Caco-2 (cell line): ENCODE measurements around the gene DLEC1. TPM values are rescaled to one million over a fixed set of nuclear protein-coding genes. Genes with fewer than 3 reads are reported as not detected.

ENCODE experiments used
- BruUV-seq: library from RNA; stranded (reverse); fragments of 400-500 nt; replicated peaks from 2 replicates; lab custom pipeline; 2021; lab: Mats Ljungman, UMichigan
- CTCF ChIA-PET: fragments of 300-600 bp; sonication (Branson Sonifier 250); formaldehyde crosslinking; loops from one replicate; lab custom pipeline; 2022; ENCODE audit warnings: antibody characterized with exemption; lab: Charles Lee
- POLR2A ChIA-PET: fragments of 300-600 bp; sonication (Branson Sonifier 250); formaldehyde crosslinking; loops from one replicate; lab custom pipeline; 2022; ENCODE audit warnings: antibody characterized with exemption; lab: Charles Lee
- DNase-seq, 2 experiments: peaks; one replicate each; pipeline versions ENCODE4 v3.0.0 to v3.0.0-alpha.2; 2020 to 2022
- H3K27me3 ChIP-seq: replicated peaks from 2 replicates; pipeline ENCODE4 v1.6.0; 2011; ENCODE audit warnings: low read length; ENCODE audit not compliant: control insufficient read depth, insufficient read depth
- H3K36me3 ChIP-seq: 2 replicates; pipeline ENCODE4 v1.5.1; 2011; ENCODE audit warnings: low read length; ENCODE audit not compliant: control insufficient read depth, insufficient read depth
- H3K4me1 ChIP-seq: fragments of 250-450 bp; sonication (Bioruptor Pico); 2 replicates; pipeline ENCODE4 v1.5.1; 2020; ENCODE audit warnings: mild to moderate bottlenecking
- H3K4me3 ChIP-seq: 2 replicates; pipeline ENCODE4 v1.5.1; 2011; ENCODE audit warnings: low read depth, mild to moderate bottlenecking, control low read depth, low read length
- H3K9me3 ChIP-seq: fragments of 250-450 bp; sonication (Bioruptor Pico); 2 replicates; pipeline ENCODE4 v1.5.1; 2020; ENCODE audit warnings: mild to moderate bottlenecking, moderate library complexity
- H3K27ac Mint-ChIP-seq: one replicate; pipeline ENCODE4 v1.8.0; 2022; ENCODE audit warnings: mixed read lengths; ENCODE audit not compliant: unreplicated experiment
- H3K27me3 Mint-ChIP-seq: one replicate; pipeline ENCODE4 v1.8.0; 2022; ENCODE audit warnings: mixed read lengths; ENCODE audit not compliant: insufficient read depth, unreplicated experiment
- H3K36me3 Mint-ChIP-seq: one replicate; pipeline ENCODE4 v1.8.0; 2022; ENCODE audit warnings: mild to moderate bottlenecking, mixed read lengths; ENCODE audit not compliant: insufficient read depth, unreplicated experiment
- H3K4me1 Mint-ChIP-seq: one replicate; pipeline ENCODE4 v1.8.0; 2022; ENCODE audit warnings: low read depth, mixed read lengths; ENCODE audit not compliant: unreplicated experiment
- H3K4me3 Mint-ChIP-seq: one replicate; pipeline ENCODE4 v1.8.0; 2022; ENCODE audit warnings: mild to moderate bottlenecking, moderate library complexity, mixed read lengths; ENCODE audit not compliant: unreplicated experiment
- H3K9me3 Mint-ChIP-seq: one replicate; pipeline ENCODE4 v1.8.0; 2022; ENCODE audit warnings: mixed read lengths; ENCODE audit not compliant: unreplicated experiment
- intact Hi-C: fragments of 100-400 bp; cut with micrococcal nuclease; formaldehyde crosslinking; loops from one replicate; pipeline ENCODE4 v1.10.0; 2022; ENCODE audit not compliant: unreplicated experiment
- total RNA-seq: library from RNA; stranded (reverse); gene quantifications from 2 replicates; pipeline ENCODE4 v1.2.3, GENCODE V29; 2022
- TF ChIP-seq, protein P1 (sequence below), 2 experiments: fragments of 200-600 bp in 1 of 2; IDR thresholded peaks; 1 replicate in 1 of 2; 2 replicates in 1 of 2; pipeline versions ENCODE4 v1.5.1 to v1.8.0; 2011 to 2022; ENCODE audit warnings: antibody characterized with exemption in 1 of 2, control low read depth in 1 of 2, inconsistent platforms in 1 of 2, low read depth in 1 of 2, low read length in 1 of 2, mild to moderate bottlenecking in 1 of 2, moderate library complexity in 1 of 2; ENCODE audit not compliant: insufficient read depth in 1 of 2, severe bottlenecking in 1 of 2, unreplicated experiment in 1 of 2

The DLEC1 gene
- total RNA-seq, 1 experiment from 2014 or later = 0.11 TPM

GRCh38 chr3:38154033-38154494, 115.1 kb downstream of the DLEC1 start:
- no peaks in the 10 kb centered on the region for H3K36me3 Mint-ChIP-seq
- Histone ChIP-seq H3K9me3 (no peaks in the 10 kb centered on the region), H3K27me3 (no peaks in the 10 kb centered on the region), H3K4me1 (peaks cover 15% of the 10 kb centered on the region), H3K36me3 (no peaks in the 10 kb centered on the region), H3K4me3 (no peak overlapping the region)
- no TSS peak for BruUV-seq
- H3K27ac Mint-ChIP-seq = no peak overlapping the region
- CTCF ChIA-PET = interaction anchor here (1.4 kb wide), 1 partner anchor 9 kb away, joined by 4 read pairs; no protein-coding TSS in a partner anchor
- POLR2A ChIA-PET = no interaction called here
- intact Hi-C loops = no loop called here
- H3K9me3 Mint-ChIP-seq = no peaks in the 10 kb centered on the region
- TF ChIP-seq, protein P1, sequence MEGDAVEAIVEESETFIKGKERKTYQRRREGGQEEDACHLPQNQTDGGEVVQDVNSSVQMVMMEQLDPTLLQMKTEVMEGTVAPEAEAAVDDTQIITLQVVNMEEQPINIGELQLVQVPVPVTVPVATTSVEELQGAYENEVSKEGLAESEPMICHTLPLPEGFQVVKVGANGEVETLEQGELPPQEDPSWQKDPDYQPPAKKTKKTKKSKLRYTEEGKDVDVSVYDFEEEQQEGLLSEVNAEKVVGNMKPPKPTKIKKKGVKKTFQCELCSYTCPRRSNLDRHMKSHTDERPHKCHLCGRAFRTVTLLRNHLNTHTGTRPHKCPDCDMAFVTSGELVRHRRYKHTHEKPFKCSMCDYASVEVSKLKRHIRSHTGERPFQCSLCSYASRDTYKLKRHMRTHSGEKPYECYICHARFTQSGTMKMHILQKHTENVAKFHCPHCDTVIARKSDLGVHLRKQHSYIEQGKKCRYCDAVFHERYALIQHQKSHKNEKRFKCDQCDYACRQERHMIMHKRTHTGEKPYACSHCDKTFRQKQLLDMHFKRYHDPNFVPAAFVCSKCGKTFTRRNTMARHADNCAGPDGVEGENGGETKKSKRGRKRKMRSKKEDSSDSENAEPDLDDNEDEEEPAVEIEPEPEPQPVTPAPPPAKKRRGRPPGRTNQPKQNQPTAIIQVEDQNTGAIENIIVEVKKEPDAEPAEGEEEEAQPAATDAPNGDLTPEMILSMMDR (IDR thresholded peaks at IDR 0.05; ENCODE audit: insufficient read depth in 1 of 2, low read depth in 1 of 2, low read length in 1 of 2, severe bottlenecking in 1 of 2, unreplicated experiment in 1 of 2) = no peak
- H3K27me3 Mint-ChIP-seq = no peaks in the 10 kb centered on the region
- peak in 1 of 2 experiments; percentile 19 for DNase-seq
- H3K4me1 Mint-ChIP-seq = no peaks in the 10 kb centered on the region
- H3K4me3 Mint-ChIP-seq = no peak overlapping the region

- TF ChIP-seq, protein P1 (IDR thresholded peaks at IDR 0.05; ENCODE audit: insufficient read depth in 1 of 2, low read depth in 1 of 2, low read length in 1 of 2, severe bottlenecking in 1 of 2, unreplicated experiment in 1 of 2) = no peak
- Mint-ChIP-seq H3K4me3 (no peak overlapping the region), H3K9me3 (no peaks in the 10 kb centered on the region), H3K36me3 (no peaks in the 10 kb centered on the region), H3K4me1 (no peaks in the 10 kb centered on the region), H3K27ac (no peak overlapping the region), H3K27me3 (no peaks in the 10 kb centered on the region)
- Histone ChIP-seq H3K27me3 (no peaks in the 10 kb centered on the region), H3K36me3 (no peaks in the 10 kb centered on the region), H3K9me3 (no peaks in the 10 kb centered on the region), H3K4me1 (peaks cover 15% of the 10 kb centered on the region), H3K4me3 (no peak overlapping the region)
- ChIA-PET CTCF (interaction anchor here (1.4 kb wide), 1 partner anchor 9 kb away, joined by 4 read pairs; no protein-coding TSS in a partner anchor), POLR2A (interaction anchor here (0.6 kb wide), 1 partner anchor 10 kb away, joined by 3 read pairs; the partner anchor contains the start of gene OXSR1)
- intact Hi-C loops = no loop called here
- peak; percentile 47 to 69 for DNase-seq
- BruUV-seq = no TSS peak
Measured at GRCh38 chr3:38154625-38155255, 115.7 kb downstream of the DLEC1 start.

- Mint-ChIP-seq H3K27ac (no peak overlapping the region), H3K36me3 (no peaks in the 10 kb centered on the region), H3K9me3 (no peaks in the 10 kb centered on the region), H3K27me3 (no peaks in the 10 kb centered on the region), H3K4me3 (no peak overlapping the region), H3K4me1 (no peaks in the 10 kb centered on the region)
- Histone ChIP-seq H3K27me3 (no peaks in the 10 kb centered on the region), H3K4me1 (peaks cover 15% of the 10 kb centered on the region), H3K9me3 (no peaks in the 10 kb centered on the region), H3K36me3 (no peaks in the 10 kb centered on the region), H3K4me3 (no peak overlapping the region)
- POLR2A ChIA-PET = no interaction called here
- intact Hi-C loops = no loop called here
- BruUV-seq = no TSS peak
- TF ChIP-seq, protein P1 (IDR thresholded peaks at IDR 0.05; ENCODE audit: insufficient read depth in 1 of 2, low read depth in 1 of 2, low read length in 1 of 2, severe bottlenecking in 1 of 2, unreplicated experiment in 1 of 2) = no peak
- CTCF ChIA-PET = no interaction called here
- no peak for DNase-seq
Measured at GRCh38 chr3:38155825-38156224, 116.8 kb downstream of the DLEC1 start.
